DOHH2 (cell line): Measurements from ENCODE around the gene ANKRD6.

Source experiments
- EZH2phosphoT487 ChIP-seq: fragments of 200-600 bp; sonication (generic); IDR thresholded peaks from 2 replicates; pipeline ENCODE4 v1.6.1; 2017; ENCODE audit warnings: borderline replicate concordance, mild to moderate bottlenecking, antibody characterized with exemption, low read length, moderate library complexity, mixed read lengths
- TF ChIP-seq, protein P1 (sequence below): fragments of 200-600 bp; sonication (generic); IDR thresholded peaks from one replicate; pipeline ENCODE4 v1.5.1; 2014; ENCODE audit warnings: antibody characterized with exemption, mild to moderate bottlenecking, low read depth, low read length; ENCODE audit not compliant: poor library complexity, severe bottlenecking

DNA sequence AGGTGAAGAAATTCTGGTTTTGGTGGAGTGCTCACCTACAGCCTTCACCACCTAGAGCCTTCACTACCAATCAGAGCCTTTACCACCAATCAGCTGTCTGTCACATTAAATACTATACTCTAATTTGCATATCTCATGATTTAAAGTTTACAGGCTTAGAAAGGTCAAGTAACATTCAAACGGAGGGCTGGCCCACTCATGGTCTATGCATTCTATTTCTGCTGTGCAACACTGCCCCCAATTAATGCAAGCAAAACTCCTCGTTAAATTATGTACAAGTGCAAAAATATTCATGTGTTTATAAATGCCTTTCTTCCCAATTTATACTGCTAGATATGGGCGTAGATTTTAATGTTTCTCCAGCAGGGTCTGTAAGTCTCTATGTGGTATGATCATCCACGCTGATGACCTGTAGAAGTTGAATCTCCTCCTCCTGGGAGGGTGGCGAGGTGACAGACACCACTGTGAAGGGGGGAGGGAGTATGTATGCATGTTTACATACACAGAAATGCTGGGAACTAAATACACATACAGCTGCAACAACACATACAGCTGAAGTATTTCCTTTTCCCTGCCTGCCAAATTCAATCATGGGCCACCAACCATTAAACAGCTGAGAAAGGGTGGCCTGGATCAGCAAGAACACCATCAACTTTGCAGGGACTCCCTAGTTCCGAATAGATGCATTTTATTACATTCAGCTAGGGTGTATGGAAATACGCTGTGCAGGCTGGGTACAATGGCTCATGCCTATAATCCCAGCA lies 34.0 kb upstream of the ANKRD6 start:
- TF ChIP-seq, protein P1, sequence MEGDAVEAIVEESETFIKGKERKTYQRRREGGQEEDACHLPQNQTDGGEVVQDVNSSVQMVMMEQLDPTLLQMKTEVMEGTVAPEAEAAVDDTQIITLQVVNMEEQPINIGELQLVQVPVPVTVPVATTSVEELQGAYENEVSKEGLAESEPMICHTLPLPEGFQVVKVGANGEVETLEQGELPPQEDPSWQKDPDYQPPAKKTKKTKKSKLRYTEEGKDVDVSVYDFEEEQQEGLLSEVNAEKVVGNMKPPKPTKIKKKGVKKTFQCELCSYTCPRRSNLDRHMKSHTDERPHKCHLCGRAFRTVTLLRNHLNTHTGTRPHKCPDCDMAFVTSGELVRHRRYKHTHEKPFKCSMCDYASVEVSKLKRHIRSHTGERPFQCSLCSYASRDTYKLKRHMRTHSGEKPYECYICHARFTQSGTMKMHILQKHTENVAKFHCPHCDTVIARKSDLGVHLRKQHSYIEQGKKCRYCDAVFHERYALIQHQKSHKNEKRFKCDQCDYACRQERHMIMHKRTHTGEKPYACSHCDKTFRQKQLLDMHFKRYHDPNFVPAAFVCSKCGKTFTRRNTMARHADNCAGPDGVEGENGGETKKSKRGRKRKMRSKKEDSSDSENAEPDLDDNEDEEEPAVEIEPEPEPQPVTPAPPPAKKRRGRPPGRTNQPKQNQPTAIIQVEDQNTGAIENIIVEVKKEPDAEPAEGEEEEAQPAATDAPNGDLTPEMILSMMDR: no peak
- no peak for TF ChIP-seq EZH2phosphoT487
